ENCODE data around the gene ADGRD2.
"Not testable (repeated sequence)": the region's sequence is repeated elsewhere in the genome, so short reads cannot be mapped to it uniquely, and the experiment has no call there.

The ADGRD2 gene, protein sequence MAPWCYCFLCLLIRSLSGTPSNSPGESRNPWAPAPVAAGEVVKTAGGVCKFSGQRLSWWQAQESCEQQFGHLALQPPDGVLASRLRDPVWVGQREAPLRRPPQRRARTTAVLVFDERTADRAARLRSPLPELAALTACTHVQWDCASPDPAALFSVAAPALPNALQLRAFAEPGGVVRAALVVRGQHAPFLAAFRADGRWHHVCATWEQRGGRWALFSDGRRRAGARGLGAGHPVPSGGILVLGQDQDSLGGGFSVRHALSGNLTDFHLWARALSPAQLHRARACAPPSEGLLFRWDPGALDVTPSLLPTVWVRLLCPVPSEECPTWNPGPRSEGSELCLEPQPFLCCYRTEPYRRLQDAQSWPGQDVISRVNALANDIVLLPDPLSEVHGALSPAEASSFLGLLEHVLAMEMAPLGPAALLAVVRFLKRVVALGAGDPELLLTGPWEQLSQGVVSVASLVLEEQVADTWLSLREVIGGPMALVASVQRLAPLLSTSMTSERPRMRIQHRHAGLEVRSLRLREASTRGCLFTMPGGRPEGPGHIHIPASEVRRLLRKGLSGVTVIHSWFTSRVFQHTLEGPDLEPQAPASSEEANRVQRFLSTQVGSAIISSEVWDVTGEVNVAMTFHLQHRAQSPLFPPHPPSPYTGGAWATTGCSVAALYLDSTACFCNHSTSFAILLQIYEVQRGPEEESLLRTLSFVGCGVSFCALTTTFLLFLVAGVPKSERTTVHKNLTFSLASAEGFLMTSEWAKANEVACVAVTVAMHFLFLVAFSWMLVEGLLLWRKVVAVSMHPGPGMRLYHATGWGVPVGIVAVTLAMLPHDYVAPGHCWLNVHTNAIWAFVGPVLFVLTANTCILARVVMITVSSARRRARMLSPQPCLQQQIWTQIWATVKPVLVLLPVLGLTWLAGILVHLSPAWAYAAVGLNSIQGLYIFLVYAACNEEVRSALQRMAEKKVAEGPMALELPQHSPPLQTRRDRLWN

DNA sequence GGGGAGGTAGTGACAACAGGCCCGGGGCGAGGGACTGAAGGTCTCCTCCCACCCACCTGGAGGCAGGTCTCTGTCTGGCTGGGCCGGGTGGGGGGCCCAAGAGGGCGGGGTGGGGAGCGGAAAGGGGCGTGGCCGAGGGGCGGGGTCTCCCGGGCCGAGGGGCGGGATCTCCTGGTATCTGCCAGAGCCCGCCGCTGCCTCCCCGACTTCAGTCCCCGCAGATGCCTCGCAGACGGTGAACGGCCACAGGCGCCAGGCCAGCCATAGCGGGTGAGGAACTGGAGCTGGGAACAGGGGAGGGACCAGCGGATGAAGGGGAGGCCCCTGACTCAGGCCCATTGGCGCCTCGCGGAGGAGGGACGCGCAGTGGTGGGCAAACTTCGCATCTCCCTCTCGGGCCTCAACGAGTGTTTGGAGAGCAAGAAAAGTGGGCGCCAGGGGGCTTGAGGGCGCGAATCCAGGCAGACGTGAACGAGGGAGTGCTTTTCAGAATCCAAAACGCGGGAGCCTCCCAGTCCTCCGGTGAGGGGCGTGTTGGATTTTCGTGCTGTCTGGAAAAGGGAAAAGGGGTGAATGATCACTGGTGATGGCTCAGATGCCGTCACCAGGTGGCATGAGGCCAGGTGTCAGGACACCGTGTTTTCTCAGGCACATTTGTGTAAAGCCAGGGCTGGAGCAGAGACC, at the start of gene ADGRD2:
ADGRD2 (plus strand) TSS at position 211 of the 684 bp plus-strand sequence. CDS start 1,216 bp downstream, outside the sequence.
- peak; percentile 4 for DNase-seq
- in situ Hi-C loops (cut with HindIII; ENCODE audit: low pct_ligation_motif_present, low pct_unique_long_range_greater_than_20kb, low sequenced_read_pairs): no loop called here

DNA sequence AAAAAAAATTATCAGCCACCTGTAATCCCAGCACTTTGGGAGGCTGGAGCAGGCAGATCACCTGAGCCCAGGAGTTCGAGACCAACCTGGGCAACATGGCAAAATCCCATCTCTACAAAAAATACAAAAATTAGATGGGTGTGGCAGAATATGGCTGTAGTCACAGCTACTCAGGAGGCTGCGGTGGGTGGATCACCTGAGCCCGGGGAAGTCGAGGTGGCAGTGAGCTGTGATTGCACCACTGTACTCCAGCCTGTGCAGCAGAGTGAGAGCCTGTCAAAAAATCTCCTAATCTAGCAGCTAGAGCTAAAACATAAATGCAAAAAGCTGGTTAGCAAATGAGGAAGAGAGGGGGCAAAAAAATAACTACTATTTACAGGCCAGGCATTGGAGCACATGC, 47.0 kb upstream of the ADGRD2 start:
- in situ Hi-C loops (cut with HindIII; ENCODE audit: low pct_ligation_motif_present, low pct_unique_long_range_greater_than_20kb, low sequenced_read_pairs): no loop called here

DNA sequence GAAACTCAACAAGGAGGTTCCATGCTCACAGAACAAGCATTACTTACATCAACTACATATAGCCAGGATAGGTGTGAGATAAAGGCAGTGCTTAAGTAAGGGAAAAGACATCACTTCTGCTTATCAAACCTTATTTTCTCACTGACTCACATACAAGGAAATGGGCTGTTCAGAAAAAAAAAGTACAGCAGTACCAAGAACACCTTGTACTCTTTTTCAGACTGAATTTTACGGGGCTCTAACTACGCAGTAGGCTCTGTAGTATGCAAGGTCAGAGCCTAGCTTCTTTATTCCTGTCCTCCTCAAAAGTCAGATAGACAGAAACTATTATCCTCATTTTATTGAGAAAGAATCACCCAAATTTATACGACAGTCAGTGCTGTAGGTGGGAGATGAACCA, 40.8 kb upstream of the ADGRD2 start:
- in situ Hi-C loops (cut with HindIII; ENCODE audit: low pct_ligation_motif_present, low pct_unique_long_range_greater_than_20kb, low sequenced_read_pairs): no loop called here

More for the DNA sequence above, 47.0 kb upstream of the ADGRD2 start:
- no peak for DNase-seq

DNA sequence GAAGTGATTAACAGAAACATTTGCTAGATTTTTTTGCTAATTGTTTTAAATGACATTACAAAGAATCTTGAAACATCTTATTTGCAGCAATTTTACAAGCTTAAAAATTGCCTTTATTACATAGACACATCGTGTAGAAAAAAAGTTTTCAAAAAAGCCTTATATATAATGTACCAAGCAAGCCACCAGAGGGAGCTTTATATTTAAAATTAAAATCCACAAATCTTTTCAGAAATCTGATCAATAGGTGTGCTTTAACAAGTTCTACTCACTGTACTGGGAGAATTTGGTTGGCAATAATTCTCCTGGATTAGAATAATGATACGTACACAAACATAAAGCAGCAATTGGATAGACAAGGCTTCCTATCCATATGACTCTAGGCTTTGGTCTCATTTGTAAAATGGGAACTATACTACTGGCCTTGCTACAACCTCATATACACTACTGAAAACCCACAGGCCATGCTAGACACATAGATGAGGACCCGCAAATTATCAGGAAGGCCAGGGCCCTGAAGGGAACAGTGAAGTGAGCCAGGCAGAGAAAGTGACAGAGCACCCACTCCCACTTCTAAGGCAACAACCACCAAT, 39.8 kb upstream of the ADGRD2 start:
- in situ Hi-C loops (cut with HindIII; ENCODE audit: low pct_ligation_motif_present, low pct_unique_long_range_greater_than_20kb, low sequenced_read_pairs): no loop called here
- DNase-seq: peak; percentile 31

More for the DNA sequence above, 40.8 kb upstream of the ADGRD2 start:
- no peak for DNase-seq

DNA sequence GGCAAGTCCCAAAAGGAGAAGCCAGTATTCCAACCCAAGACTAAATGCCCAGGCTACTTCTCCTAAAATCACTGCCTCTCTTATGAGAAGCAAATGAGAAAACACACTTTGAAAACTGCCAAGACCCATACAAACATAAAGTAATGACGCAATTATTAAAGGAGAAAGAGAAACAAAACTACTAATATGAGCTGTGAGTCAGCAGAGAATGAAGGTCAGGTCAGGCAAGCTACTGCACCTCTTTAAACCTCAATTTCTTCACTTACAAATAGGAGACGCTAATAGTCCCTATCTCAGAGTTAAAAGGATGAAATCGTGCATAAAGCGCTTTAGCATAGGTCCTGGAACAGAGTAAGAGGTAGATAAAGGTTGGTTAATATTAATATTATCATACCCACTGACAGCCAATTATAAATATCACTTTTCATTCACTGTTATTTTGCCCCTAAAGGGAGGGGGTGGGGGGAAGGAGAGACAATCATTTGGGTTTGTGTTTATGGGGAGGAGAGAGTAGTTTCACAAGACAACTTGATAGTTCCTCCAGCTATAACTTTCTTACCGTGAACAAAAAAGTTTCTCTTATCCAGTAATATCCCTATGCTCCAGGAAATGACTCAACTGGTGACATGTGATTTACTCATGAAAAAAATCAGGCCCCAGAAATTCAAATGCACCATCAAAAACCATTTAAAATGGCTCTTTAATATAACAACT, 38.6 kb upstream of the ADGRD2 start:
- in situ Hi-C loops (cut with HindIII; ENCODE audit: low pct_ligation_motif_present, low pct_unique_long_range_greater_than_20kb, low sequenced_read_pairs): no loop called here
- DNase-seq: peak; percentile 56

DNA sequence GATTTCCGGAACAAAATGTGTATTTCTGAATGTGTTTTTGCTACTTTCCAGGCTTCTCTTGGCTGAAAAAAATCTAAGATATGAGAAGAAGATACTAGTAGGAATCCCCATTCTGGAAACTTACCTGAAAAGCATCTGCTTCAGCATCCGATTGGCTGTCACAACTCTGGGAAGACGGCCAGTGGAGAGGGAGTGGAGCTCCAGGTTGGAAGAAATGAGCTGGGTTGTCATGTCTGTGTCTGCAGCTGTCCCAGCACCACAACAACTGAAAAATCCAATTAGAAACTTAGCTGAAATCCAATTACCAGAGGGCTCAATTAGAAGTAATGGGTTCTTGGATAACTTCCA, 38.0 kb upstream of the ADGRD2 start:
- in situ Hi-C loops (cut with HindIII; ENCODE audit: low pct_ligation_motif_present, low pct_unique_long_range_greater_than_20kb, low sequenced_read_pairs): no loop called here
- no peak for DNase-seq

DNA sequence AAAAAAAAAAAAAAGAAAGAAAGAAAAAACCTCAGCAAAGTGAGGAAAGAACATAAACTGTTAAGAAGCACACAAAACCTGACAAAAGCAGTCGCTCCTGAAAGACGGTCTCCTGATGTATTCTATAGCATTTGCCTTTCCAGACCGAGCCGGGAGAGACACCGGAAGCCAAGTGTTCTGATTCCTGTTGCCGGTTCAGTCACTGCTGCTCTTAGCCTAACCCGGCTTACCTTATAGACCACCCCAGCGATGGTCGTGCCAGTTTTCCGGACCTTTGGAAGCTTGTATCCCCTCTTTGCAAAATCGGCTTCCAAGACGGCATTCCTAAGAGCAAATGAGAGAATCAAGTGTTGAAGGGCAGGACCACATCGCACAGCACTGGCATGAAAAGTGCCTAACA, 35.6 kb upstream of the ADGRD2 start:
- in situ Hi-C loops (cut with HindIII; ENCODE audit: low pct_ligation_motif_present, low pct_unique_long_range_greater_than_20kb, low sequenced_read_pairs): no loop called here
- peak; percentile 8 for DNase-seq

DNA sequence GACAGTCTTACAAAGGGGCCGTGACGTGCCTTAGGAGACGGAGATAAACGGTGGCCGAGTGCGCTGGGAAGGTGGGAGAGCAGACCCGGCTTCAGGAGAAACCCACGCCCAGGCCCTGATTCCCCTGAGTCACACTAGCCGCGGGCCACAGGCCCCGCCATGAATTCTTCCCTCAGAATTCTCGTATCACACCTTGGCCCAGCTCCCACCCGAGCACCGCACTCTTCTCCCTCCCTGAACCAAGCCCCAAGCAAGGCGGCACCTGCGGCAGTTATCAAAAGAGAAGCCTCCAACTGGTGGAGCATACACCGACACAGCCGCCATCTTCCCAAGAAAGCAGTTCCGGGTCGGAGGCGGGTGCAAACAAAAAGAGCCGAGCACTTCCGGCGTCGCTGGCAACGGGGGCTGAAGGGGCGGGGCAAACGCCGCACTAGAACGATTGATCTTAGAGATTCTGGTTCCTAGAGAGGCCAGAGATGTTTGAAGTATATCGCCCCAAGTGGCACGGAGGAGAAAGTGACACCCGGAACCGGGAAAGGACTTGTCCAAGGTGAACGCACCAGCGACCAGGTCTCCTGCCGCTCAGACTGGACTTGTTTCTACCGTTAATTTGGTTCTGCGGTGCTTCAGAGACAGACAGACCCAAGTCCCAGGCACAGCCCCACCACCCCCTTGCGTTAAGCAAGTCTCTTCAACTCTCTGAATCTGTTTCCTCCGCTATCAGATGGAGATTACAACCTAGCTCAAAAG, 35.0 kb upstream of the ADGRD2 start, which contains the start of gene PSMB7:
PSMB7 (minus strand) TSS at position 341 of the 750 bp plus-strand sequence; CDS start at position 324, 17 bp downstream.
- in situ Hi-C loops (cut with HindIII; ENCODE audit: low pct_ligation_motif_present, low pct_unique_long_range_greater_than_20kb, low sequenced_read_pairs): no loop called here
- peak; percentile 97 for DNase-seq

DNA sequence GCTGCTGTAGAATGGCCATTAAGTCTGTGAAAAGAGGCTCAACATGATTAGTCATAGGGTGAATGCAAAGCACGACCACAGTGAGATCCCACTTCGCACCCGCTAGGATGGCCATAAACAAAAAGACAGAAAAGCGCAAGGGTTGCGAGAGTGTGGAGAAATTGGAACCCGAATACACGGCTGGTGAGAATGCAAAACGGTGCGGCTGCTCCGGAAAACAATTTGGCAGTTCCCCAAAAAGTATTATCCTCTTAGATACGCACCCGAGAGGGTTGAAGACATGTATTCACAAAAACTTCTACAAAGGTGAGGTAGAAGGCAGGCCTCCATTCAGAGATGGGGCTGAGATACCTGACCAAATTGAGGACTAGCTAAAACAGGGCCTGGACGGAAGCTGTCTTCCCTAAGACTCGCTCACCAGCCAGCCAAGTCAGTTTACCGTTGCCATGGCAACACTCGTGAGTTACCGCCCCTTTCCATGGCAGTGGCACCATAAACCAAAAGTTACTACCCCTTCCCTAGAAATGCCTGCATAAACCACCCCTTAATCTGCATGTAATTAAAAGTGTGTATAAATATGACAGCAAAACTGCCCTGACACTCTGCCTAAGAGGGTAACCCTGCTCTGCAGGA, 34.3 kb upstream of the ADGRD2 start:
- in situ Hi-C loops (cut with HindIII; ENCODE audit: low pct_ligation_motif_present, low pct_unique_long_range_greater_than_20kb, low sequenced_read_pairs): no loop called here
- DNase-seq: no peak

DNA sequence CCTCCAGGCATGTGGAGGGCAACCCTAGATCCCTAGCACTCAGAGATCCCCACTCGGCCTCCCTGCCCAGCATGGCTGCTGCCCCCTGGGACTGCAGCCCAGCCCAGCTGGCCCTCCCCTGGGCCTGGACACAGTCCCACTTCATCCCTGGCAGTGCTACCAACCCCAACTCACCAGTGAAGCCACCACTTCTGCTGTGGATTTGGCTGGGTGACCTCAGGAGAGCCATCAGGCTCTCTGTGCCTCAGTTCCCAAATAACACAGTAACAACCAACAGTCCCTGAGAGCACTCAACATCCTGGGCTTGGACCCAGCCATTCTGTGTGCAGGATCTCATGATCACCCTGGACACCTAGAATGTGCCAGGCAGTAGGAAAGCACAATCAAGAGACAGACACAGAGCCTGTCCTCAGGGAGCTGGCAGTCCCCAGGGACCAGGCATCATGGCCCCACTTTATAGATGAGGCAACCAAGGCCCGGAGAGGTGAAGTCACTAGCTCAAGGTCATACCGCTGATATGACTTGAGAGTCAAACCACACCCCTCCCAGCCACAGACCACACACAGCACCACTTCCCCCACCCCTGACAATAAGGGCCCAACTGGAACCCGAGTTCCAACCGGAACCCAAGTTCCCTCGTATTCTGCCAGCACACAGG, 30.3 kb upstream of the ADGRD2 start:
- in situ Hi-C loops (cut with HindIII; ENCODE audit: low pct_ligation_motif_present, low pct_unique_long_range_greater_than_20kb, low sequenced_read_pairs): no loop called here
- DNase-seq: no peak

DNA sequence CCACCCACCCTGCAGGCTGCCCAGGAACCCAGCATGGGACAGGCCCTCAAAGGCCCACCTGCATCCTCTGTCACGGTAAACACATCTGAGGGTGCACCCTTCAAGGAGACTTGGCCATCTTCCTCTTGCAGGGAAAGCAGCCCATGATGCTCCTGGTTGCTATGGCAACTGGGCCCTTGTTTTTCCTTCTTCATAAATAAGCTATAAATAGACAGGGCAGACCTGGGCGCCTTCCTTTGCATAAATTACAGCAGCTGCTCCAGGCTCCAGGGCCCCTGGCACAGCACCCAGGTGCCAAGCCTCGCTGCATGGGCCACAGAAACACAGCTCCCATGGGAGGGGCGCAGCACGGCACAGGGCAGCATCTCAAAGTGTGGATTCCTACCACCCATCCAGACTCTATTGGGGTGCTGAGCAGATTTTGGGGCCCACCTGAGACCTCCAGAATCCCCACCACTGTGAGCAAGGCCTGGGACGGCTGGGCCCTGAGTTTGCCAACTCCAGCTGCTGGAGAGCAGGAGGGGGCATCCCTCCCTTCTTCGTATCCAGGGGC, 29.2 kb upstream of the ADGRD2 start:
- DNase-seq: no peak
- in situ Hi-C loops (cut with HindIII; ENCODE audit: low pct_ligation_motif_present, low pct_unique_long_range_greater_than_20kb, low sequenced_read_pairs): no loop called here

DNA sequence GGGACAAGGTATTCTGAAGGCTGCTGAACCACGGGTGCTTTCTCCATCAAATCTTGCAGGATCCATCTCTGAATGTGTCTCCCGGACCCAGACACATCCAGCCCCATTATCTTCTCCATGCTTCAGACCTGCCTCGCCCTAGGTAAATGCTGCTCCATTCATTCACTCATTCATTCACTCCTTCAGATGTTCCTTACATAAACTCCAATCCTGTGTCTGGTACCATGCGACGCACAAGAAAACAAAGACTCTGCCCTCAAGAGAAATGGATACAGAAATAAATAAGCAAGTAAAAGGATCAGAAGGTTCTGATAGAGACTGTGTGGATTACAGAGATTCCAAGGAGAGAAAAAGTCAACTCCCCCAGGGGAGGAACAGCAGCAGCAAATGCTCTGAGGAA, 27.1 kb upstream of the ADGRD2 start:
- DNase-seq: no peak
- in situ Hi-C loops (cut with HindIII; ENCODE audit: low pct_ligation_motif_present, low pct_unique_long_range_greater_than_20kb, low sequenced_read_pairs): no loop called here

DNA sequence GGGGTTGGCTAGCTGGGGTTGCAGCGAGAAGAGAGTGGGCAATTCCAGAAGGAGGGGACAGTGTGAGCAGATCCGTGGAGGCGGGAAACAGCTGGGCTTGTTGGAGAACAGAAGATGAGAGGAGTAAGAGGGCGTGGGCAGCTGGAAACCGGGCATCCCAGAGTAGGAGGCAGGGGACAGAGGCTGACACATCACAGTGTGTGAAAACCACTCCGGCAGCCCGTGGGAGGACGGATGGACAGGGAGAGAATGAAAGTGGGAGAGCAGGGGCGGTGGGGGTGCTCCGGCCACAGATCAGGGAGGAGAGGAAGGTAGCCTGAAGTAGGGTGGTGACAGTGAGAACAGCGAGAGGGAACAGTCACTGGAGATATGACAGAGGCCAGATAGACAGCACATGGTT, 26.7 kb upstream of the ADGRD2 start:
- in situ Hi-C loops (cut with HindIII; ENCODE audit: low pct_ligation_motif_present, low pct_unique_long_range_greater_than_20kb, low sequenced_read_pairs): no loop called here
- no peak for DNase-seq

DNA sequence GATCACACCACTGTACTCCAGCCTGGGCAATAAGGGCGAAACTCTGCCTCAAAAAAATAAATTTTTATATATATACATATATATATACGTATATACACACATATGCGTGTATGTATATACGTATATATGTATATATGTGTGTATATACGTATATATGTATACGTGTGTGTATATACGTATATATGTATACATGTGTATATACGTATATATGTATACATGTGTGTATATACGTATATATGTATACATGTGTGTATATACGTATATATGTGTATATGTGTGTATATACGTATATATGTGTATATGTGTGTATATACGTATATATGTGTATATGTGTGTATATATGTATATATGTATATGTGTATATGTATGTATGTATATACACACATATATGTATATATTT, 24.5 kb upstream of the ADGRD2 start:
- DNase-seq; in situ Hi-C loops (cut with HindIII; ENCODE audit: low pct_ligation_motif_present, low pct_unique_long_range_greater_than_20kb, low sequenced_read_pairs): not testable (repeated sequence)

DNA sequence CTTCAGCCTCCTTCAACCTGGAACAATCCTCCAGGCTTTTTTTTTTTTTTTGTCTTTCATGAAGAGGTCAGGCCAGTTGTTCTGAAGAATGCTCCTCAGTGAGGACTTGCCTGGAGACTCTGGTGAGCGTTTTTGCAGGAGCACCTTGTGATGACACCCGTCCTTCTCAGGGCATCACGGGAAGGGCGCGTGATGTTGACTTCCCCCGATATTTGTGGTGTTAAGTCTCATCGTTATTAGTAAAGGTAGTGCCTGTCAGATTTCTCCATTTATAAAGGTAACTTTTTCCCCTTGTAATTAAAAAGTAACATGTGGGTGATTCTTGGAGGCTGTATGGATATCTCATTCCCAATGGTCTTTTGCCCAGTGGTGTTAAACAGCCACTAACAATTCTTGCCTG, 23.9 kb upstream of the ADGRD2 start:
- DNase-seq: no peak
- in situ Hi-C loops (cut with HindIII; ENCODE audit: low pct_ligation_motif_present, low pct_unique_long_range_greater_than_20kb, low sequenced_read_pairs): no loop called here

DNA sequence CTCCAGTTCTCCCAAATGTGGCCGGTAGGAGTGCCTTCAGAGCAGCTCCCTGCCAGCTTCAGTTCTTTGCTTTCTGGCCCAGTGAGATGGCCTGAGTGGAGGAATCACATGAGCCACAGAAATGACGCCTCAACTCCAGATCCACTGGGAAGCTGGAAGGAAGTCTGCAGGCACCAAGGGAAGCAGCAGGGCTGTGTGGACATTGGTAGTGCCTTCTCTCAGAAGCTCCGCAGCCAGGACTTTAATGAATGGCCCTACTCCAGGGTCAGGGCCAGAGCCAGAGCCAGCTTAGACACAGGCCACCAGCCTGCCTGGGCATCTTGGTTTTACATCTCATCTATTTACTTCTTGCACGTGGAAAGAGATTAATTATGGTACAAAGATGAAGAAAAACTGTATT, 23.0 kb upstream of the ADGRD2 start:
- in situ Hi-C loops (cut with HindIII; ENCODE audit: low pct_ligation_motif_present, low pct_unique_long_range_greater_than_20kb, low sequenced_read_pairs): no loop called here
- DNase-seq: no peak
